GM20000 (cell line): ENCODE results near the gene KIRREL1.

ENCODE experiments used
- DNase-seq: peaks from one replicate; pipeline ENCODE4 v3.0.0; 2012; ENCODE audit warnings: low spot score
- CTCF ChIP-seq: IDR thresholded peaks from 2 replicates; pipeline ENCODE4 v1.5.1; 2012; ENCODE audit warnings: mild to moderate bottlenecking, control low read depth; ENCODE audit errors: extremely low read depth, missing control alignments

The KIRREL1 gene

GRCh38 chr1:158058237-158058985 is 65.0 kb downstream of the KIRREL1 start:
- no peak for TF ChIP-seq CTCF
- no peak for DNase-seq

GRCh38 chr1:158059984-158060383 is 66.5 kb downstream of the KIRREL1 start:
- TF ChIP-seq CTCF = no peak
- DNase-seq = no peak

- DNase-seq = no peak
- TF ChIP-seq CTCF = no peak
These were observed 68.7 kb downstream of the KIRREL1 start for GRCh38 chr1:158062174-158062573.

GRCh38 chr1:158067662-158068061 is 74.2 kb downstream of the KIRREL1 start:
- no peak for TF ChIP-seq CTCF
- no peak for DNase-seq

- TF ChIP-seq CTCF = no peak
- DNase-seq = no peak
These were observed 75.5 kb downstream of the KIRREL1 start for GRCh38 chr1:158068918-158069317.

GRCh38 chr1:158071138-158071537 is 77.7 kb downstream of the KIRREL1 start:
- TF ChIP-seq CTCF = no peak
- no peak for DNase-seq

GRCh38 chr1:158075078-158075477 is 81.6 kb downstream of the KIRREL1 start:
- no peak for DNase-seq
- TF ChIP-seq CTCF = no peak
